IPS-NIHi7 (cell line): ENCODE results near the gene NIPBL.
A peak's percentile ranks its signal among the peaks of the same experiment; 100 is the strongest.
"Not testable (repeated sequence)": the region's sequence is repeated elsewhere in the genome, so short reads cannot be mapped to it uniquely, and the experiment has no call there.

Source experiments
- DNase-seq: peaks from one replicate; pipeline ENCODE4 v3.0.0; 2012; ENCODE audit warnings: mixed read lengths; ENCODE audit errors: extremely low spot score

NIPBL gene

DNA sequence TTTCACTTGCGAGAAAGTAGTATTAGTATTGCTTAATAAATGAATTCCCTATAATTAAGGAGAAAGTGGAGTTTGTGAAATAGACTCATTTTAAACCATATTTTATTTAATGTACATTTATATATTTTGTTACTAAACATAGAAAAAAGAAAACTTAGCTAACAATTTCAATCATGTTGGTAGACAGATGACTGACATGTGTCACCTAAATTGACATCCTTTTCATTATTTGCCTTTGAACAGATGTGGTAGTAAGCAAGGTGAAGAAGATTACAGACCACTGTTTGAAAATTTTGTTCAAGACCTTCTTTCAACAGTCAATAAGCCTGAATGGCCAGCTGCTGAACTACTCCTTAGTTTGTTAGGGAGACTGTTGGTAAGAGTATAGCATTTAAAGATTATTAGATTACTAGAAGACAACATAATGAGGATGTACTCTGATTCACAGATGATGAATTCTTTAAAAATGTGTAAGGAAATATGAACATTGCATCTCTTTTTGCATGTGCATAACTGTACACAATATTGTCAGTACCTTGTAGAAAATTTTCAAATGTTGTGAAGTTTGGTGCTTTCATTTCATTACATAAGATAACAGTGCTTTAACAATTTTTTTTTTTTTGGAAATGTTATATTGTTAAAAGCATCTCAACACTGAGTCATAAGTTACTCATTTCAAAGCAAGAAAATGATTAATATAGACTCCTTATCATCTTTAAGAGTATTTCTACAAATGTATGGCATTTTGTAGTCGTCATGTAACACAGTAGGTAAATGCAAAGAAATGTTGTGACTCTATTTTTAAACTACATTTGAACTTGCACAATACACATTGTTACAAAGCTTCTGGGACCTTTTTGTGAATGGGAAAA lies 139.5 kb downstream of the NIPBL start:
- no peak for DNase-seq

DNA sequence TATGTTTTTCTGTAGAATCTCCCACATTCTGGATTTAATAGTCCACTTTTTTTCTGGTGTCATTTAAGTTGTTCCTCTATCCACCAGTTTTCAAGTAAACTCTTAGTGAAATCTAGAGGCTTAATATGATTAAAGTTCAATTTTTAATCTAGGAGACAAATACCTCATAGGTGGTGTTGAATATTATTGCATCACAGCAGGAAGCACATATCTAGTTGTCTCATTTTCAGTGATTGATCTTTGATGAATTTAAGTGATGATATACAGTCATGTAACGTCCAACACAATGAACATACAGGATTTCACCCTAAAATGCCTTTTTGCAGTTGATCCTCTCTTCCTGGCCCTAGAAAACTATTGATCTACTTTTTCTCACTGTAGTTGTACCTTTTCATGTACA lies 152.3 kb downstream of the NIPBL start:
- DNase-seq, result no peak

DNA sequence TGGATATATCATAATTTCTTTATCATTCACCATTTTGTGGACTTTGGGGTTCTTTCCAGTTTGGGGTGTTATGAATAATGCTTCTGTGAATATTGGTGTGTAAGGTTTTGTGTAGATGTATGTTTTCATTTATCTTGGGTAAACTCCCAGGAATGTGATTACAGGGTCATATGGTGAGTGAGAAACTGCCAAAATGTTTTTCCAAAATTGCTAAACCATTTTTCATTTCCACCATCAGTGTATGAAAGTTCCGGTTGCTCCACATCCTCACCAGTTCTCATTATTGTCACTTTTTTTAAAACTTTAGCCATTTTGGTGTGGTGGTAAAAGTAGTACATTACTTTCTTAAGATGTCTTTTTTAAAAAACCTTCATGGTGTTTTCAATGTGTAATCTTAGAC lies 152.9 kb downstream of the NIPBL start:
- DNase-seq, result no peak

DNA sequence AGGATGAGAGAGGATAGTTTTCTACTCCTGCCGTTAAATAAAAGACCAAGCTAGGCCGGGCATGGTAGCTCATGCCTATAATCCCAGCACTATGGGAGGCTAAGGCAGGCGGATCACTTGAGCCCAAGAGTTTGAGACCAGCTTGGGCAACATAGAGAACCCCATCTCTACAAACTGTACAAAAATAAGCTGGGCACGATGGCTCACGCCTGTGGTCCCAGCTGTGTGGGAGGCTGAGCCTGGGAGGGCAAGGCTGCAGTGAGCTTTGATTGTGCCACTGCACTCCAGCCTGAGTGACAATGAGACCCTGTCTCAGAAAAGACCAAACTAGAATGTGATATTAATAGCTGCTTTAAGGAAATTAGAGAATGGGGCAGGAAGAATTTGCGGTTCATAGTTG lies 158.4 kb downstream of the NIPBL start:
- no peak for DNase-seq

DNA sequence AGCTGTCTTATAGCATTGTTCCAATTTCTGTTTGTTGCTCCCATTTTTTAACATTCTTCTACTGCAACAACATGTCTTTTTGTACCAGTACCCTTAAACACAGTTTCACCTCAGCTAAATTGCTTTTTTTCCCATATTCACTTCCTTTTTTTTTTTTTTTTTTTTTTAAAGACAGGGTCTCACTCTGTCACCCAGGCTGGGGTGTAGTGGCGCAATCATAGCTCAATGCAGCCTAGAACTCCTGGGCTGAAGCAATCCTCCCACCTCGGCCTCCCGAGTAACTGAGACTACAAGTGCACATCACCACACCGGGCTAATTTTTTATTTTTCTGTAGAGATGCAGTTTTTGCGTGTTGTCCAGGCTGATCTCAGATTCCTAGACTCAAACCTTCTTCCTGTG lies 161.3 kb downstream of the NIPBL start:
- DNase-seq, result no peak

DNA sequence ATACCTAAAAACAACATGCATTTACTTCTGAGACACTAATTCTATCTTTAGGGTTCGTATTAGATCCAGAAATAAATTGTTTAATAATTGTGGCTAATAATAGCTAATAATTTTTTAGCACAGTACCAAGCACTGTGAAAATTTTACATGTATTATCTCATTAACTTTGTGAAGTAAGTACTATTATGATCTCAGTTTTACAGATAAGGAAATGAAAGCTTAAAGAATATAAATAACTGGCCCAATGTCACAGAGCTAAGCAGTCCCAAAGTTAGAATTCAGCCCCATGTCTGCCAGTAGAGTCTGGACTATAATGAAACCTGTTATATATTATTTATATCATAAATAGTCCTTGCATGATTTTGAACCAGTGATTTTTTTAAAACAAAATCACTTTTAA lies 163.3 kb downstream of the NIPBL start:
- no peak for DNase-seq

GRCh38 chr5:37043693-37044092 lies 167.1 kb downstream of the NIPBL start:
- peak; percentile 9 for DNase-seq

- DNase-seq, result no peak
Observed at GRCh38 chr5:37044120-37044519, 167.6 kb downstream of the NIPBL start.

GRCh38 chr5:37045703-37046102 lies 169.1 kb downstream of the NIPBL start:
- no peak for DNase-seq

GRCh38 chr5:37047947-37048346 lies 171.4 kb downstream of the NIPBL start:
- no peak for DNase-seq

- DNase-seq, result no peak
Observed at GRCh38 chr5:37054391-37054790, 177.8 kb downstream of the NIPBL start.

- no peak for DNase-seq
Observed at GRCh38 chr5:37055383-37055990, 178.9 kb downstream of the NIPBL start.

- DNase-seq, result no peak
Observed at GRCh38 chr5:37056762-37057161, 180.2 kb downstream of the NIPBL start.

DNA sequence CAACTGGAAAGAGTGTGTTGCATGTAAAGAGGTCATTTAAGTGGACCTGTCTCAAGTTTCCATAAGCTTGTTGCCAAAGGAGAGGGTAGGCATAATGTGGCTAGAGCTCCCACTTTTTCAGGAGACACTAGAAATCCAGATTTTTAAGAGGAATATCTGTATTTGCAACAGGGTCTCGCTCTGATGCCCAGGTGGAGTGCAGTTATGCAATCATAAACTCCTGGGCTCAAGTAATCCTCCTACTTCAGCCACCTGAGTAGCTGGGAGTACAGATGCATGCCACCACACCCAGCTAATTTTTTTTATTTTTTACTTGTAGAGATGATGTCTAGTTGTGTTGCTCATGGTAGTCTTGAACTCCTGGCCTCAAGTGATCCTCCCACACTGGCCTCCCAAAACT lies 183.5 kb downstream of the NIPBL start:
- no peak for DNase-seq

- no peak for DNase-seq
Observed at GRCh38 chr5:37063739-37064138, 187.2 kb downstream of the NIPBL start.

GRCh38 chr5:37064442-37064841 lies 187.9 kb downstream of the NIPBL start:
- DNase-seq, result no peak

- no peak for DNase-seq
Observed at GRCh38 chr5:37071487-37071886, 194.9 kb downstream of the NIPBL start.

DNA sequence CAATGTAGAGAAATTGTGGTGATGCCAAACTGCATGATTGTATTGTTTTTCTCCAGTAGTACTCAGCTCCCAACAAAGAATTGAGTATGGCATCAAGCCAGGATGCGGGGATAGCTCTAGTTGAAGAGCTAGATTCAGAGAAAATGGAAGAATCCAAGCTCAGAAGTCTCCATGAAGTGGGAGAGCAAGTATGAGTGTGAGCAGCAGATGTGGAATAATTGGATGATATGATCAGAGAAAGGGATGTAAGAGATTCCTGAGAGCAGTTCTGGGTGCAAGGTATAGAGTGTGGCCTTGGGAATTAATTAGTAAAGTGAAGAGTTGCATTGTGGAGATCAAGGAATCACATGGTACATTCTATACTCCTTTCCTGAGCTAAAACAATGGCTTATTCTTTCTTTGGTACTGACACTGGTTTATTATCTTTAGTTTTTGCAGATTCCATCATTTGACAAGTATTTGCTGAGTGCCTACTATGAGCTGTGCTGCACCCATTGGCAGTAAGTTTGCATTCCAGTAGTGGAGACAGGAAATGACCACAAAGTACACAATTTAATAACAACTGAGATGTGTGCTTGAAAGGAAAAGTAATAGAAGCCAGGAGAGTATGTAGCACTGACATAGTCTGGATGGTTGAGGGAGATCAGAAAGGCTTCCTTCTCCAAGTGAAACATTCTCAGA lies 195.5 kb downstream of the NIPBL start:
- no peak for DNase-seq

DNA sequence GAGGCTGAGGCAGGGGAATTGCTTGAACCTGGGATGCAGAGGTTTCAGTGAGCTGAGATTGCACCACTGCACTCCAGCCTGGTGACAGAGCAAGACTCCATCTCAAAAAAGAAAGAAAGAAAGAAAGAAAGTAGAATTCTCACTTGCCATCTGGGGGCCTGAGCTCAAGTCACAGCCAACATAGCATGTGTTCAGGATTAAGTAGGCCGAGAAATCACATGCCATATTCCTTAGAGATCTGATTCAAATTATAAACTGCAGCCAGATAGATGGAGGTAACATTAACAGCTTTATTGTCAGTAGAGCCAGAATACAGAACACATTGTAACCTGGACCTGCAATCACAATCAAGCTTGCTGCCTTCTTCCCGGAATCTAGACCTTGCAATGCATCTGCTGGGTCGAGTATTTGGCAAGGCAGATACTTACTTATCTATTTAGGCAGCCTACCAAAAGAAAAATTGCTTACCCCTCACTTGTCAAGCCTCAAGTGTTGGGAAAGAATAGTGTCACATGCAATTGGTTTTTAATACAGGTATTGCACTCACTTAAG lies 198.9 kb downstream of the NIPBL start:
- DNase-seq, result no peak

GRCh38 chr5:37077146-37077545 lies 200.6 kb downstream of the NIPBL start:
- DNase-seq, result no peak

DNA sequence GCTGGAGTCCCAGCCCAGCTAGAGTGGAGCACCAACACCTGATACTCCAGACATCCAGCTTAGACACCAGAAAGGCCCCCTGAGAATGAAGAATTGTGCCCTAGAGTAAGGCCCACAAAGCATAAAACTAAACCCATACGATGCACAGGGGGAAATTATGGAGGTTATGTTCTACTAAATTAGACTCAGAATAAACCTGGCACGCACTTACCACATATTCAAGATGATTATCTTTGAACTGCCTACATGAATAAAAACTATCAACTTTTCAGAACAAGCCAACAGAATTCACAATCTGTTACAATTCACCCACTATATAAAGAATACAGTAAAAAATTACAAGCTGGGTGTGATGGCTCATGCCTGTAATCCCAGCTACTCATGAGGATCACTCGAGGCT lies 204.1 kb downstream of the NIPBL start:
- no peak for DNase-seq

DNA sequence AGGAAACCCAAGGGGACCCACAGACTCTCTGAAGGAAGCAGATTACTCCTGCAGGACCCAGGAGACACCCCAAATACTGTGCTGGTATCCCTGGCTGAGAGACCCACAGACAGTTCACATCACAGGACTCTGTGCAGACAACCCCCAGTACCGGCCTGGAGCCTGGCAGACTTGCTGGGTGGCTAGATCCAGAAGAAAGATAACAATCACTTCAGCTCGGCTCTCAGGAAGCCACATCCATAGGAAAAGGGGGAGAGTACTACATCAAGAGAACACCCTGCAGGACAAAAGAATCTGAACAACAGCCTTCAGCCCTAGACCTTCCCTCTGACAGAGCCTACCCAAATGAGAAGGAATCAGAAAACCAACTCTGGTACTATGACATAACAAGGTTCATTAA lies 206.4 kb downstream of the NIPBL start:
- DNase-seq, result not testable (repeated sequence)

DNA sequence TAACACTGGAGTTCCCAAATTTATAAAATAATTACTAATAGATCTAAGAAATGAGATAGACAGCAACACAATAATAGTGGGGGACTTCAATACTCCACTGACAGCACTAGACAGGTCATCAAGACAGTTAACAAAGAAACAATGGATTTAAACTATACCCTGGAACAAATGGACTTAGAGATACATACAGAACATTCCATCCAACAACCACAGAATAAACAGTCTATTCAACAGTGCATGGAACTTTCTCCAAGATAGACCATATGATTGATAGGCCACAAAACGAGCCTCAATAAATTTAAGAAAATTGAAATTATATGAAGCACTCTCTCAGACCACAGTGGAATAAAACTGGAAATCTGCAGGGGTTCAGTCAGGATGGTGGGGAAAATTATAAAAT lies 209.5 kb downstream of the NIPBL start:
- not testable (repeated sequence) for DNase-seq
